Gastrocnemius medialis (tissue), 4 donors: Measurements from ENCODE around the gene FERMT2.

ENCODE experiments used
- POLR2A ChIP-seq, 2 donors: fragments of 450-650 bp; IDR thresholded peaks; one replicate each; pipeline ENCODE4 v1.6.1; 2017; ENCODE audit warnings: antibody characterized with exemption in 2 of 2, mild to moderate bottlenecking in 2 of 2, moderate library complexity in 2 of 2
- TF ChIP-seq, protein P1 (sequence below), 5 experiments: fragments of 450-650 bp in 3 of 5; fragments of 200-600 bp in 2 of 5; sonication (generic) in 2 of 5; IDR thresholded peaks in 4 of 5; conservative IDR thresholded peaks in 1 of 5; 1 replicate in 4 of 5; 2 replicates in 1 of 5; pipeline ENCODE4 v1.5.1; 2016 to 2019; ENCODE audit warnings: antibody characterized with exemption in 5 of 5, mild to moderate bottlenecking in 3 of 5, moderate library complexity in 3 of 5

DNA sequence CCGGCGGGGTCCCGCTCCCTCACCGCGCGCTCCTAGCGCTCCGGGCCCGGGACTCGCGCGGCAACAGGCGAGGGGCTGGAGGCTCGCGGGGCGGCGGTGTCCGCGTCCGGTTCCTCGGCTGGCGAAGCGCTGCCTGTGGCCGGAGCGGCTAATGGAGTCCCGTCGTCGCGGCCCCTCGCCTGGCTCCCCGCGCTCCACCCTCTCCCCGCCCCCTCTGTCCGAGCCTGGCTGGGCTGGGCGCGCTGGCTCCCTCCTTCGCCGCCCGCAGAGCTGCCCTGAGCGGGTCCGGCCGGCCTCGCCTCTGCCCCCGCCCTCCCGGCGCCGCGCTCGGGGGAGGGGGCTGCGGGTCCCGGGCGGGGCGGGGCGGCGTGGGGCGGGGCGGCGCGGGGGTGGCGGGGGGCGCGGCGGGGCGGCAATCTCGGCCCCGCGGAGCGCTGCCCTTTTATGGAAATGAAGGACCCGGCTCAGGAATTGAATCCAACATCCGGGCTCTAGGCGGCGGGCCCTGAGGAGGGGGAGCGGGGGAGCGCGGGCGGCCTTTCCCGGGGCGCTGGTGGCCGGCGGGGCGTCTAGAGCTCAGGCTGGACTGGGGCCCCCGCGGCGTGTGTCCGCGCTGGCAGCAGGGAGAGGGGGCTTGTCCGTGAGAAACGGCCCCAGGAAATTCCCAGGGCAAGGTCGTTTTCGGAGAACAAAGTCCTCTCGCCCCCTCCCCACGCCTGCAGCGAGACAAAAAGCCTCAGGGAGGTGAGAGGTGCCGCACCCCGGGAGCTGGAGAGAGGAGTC is at the start of gene FERMT2:
- TF ChIP-seq, protein P1, sequence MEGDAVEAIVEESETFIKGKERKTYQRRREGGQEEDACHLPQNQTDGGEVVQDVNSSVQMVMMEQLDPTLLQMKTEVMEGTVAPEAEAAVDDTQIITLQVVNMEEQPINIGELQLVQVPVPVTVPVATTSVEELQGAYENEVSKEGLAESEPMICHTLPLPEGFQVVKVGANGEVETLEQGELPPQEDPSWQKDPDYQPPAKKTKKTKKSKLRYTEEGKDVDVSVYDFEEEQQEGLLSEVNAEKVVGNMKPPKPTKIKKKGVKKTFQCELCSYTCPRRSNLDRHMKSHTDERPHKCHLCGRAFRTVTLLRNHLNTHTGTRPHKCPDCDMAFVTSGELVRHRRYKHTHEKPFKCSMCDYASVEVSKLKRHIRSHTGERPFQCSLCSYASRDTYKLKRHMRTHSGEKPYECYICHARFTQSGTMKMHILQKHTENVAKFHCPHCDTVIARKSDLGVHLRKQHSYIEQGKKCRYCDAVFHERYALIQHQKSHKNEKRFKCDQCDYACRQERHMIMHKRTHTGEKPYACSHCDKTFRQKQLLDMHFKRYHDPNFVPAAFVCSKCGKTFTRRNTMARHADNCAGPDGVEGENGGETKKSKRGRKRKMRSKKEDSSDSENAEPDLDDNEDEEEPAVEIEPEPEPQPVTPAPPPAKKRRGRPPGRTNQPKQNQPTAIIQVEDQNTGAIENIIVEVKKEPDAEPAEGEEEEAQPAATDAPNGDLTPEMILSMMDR (IDR thresholded peaks at IDR 0.05 in 4 of 5, conservative IDR thresholded peaks at IDR 0.05 in 1 of 5): peak in 1 of 5 experiments; percentile 20
- TF ChIP-seq POLR2A (IDR thresholded peaks at IDR 0.05): peak; percentile 72 to 86
